Thyroid gland (tissue), 4 donors: Measurements from ENCODE around the gene CFAP53. TPM values are rescaled to one million over a fixed set of nuclear protein-coding genes. Genes with fewer than 3 reads are reported as not detected.

Experiments
- DNase-seq, 2 donors: peaks; one replicate each; pipeline ENCODE4 v3.0.0-alpha.2; 2019
- H3K27ac ChIP-seq, 3 donors: fragments of 200-600 bp; sonication (generic); 1 replicate in 2 of 3; 2 replicates in 1 of 3; pipeline ENCODE4 v1.5.1; 2016 to 2019; ENCODE audit warnings: mild to moderate bottlenecking in 1 of 3, moderate library complexity in 1 of 3
- H3K27me3 ChIP-seq: fragments of 200-600 bp; sonication (generic); one replicate; pipeline ENCODE4 v1.5.1; 2019
- H3K36me3 ChIP-seq, 2 donors: fragments of 200-600 bp; sonication (generic); one replicate each; pipeline ENCODE4 v1.5.1; 2016 to 2019
- H3K4me1 ChIP-seq, 2 donors: fragments of 200-600 bp; sonication (generic); one replicate each; pipeline ENCODE4 v1.5.1; 2017 to 2019
- H3K4me3 ChIP-seq, 3 donors: fragments of 200-600 bp; sonication (generic); replicated peaks in 1 of 3; 1 replicate in 2 of 3; 2 replicates in 1 of 3; pipeline ENCODE4 v1.5.1; 2016; ENCODE audit warnings: mild to moderate bottlenecking in 1 of 3
- H3K9me3 ChIP-seq: fragments of 200-600 bp; sonication (generic); one replicate; pipeline ENCODE4 v1.5.1; 2017
- CTCF ChIP-seq, 6 experiments: fragments of 200-600 bp in 3 of 6; fragments of 450-650 bp in 3 of 6; sonication (generic) in 3 of 6; IDR thresholded peaks; one replicate each; pipeline ENCODE4 v1.5.1; 2016 to 2019; ENCODE audit warnings: antibody characterized with exemption in 6 of 6, mild to moderate bottlenecking in 2 of 6, inconsistent platforms in 1 of 6, moderate library complexity in 1 of 6
- POLR2A ChIP-seq, 2 donors: fragments of 450-650 bp; IDR thresholded peaks; one replicate each; pipeline ENCODE4 v1.6.1; 2017; ENCODE audit warnings: antibody characterized with exemption in 2 of 2, mild to moderate bottlenecking in 2 of 2, moderate library complexity in 1 of 2
- WGBS, 2 donors: methylation state at CpG; one replicate each; pipeline ENCODE4 v1.1.5; 2017; 5-methylcytosine and 5-hydroxymethylcytosine counted together
- intact Hi-C: fragments of 100-400 bp; cut with DNase I; formaldehyde crosslinking; loops from one replicate; pipeline ENCODE4 v1.15.1; 2023
- total RNA-seq, 4 donors: library from RNA; depleted of rRNA; stranded (reverse); fragments of >200 nt; gene quantifications; one replicate each; pipeline ENCODE4 v1.2.3, GENCODE V29; 2016

CFAP53 gene
- total RNA-seq, 4 donors from 2014 or later = 1.2 to 2.7 (median 1.5) TPM; not detected in 1

- no peak overlapping the region for H3K27ac ChIP-seq
- DNase-seq = no peak
- 94 to 95% methylated on average over 27 to 29 of the region's 29 CpGs for WGBS, 2 donors
- H3K4me1 ChIP-seq = peaks cover 17% of the 10 kb centered on the region in 2 donors
- no peaks in the 10 kb centered on the region for H3K27me3 ChIP-seq
- TF ChIP-seq POLR2A (IDR thresholded peaks at IDR 0.05) (no peak), CTCF (IDR thresholded peaks at IDR 0.05) (no peak)
- intact Hi-C loops = loop anchor here (10.0 kb wide), 1 partner anchor 71 kb away; no protein-coding TSS in a partner anchor
- H3K9me3 ChIP-seq = no peaks in the 10 kb centered on the region
- H3K4me3 ChIP-seq = no peak overlapping the region
- peaks cover 10 to 12% of the 10 kb centered on the region in 2 donors for H3K36me3 ChIP-seq
Measured at GRCh38 chr18:50283469-50284209, 17.3 kb upstream of the CFAP53 start.

DNA sequence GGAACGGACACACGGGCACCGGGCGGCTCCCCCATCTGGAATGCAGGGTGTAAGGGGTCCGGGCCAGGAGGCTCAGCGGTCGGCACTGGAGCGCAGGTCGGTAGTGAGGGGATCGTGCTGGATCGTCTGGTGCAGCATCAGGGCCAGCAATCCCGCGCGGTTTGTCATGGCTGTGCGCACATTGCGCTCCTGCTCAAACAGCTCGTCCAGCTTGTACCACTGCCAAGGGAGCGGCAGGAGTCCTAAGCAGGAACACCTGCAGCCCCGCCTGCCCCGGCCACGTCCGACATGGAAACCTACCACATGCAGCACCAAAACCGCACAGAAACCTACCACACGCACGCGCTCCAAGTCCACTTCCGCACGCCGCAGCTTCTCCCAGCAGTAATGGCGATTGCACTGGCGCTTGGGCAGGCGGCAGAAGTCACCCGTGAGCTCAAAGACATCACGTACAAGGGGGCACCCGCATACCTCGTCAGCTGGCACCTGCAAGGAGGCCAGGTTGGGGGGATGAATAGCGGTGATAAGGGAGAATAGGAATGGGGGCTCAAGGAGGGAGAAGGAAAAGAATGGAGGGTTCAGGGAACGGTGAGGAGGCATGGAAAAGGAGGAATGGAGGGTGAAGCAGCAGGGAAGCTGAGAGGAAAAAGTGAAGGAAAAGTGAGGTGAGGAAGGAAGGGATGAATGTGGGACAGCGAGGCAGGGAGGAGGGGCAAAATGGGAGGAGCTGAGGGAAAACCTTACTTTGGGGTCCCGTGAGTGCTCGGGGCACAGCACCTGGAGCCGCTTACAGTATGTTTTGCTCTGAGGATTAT is 16.4 kb upstream of the CFAP53 start:
- 96% methylated on average over 41 to 42 of the region's 42 CpGs for WGBS, 2 donors
- no peaks in the 10 kb centered on the region for H3K9me3 ChIP-seq
- H3K4me3 ChIP-seq = no peak overlapping the region
- TF ChIP-seq CTCF (IDR thresholded peaks at IDR 0.05) (no peak), POLR2A (IDR thresholded peaks at IDR 0.05) (no peak)
- intact Hi-C loops = loop anchor here (10.0 kb wide), 1 partner anchor 72 kb away; no protein-coding TSS in a partner anchor
- no peaks in the 10 kb centered on the region for H3K27me3 ChIP-seq
- H3K36me3 ChIP-seq = peaks cover 10 to 12% of the 10 kb centered on the region in 2 donors
- no peak overlapping the region for H3K27ac ChIP-seq
- DNase-seq = no peak
- H3K4me1 ChIP-seq = peaks cover 17% of the 10 kb centered on the region in 2 donors

DNA sequence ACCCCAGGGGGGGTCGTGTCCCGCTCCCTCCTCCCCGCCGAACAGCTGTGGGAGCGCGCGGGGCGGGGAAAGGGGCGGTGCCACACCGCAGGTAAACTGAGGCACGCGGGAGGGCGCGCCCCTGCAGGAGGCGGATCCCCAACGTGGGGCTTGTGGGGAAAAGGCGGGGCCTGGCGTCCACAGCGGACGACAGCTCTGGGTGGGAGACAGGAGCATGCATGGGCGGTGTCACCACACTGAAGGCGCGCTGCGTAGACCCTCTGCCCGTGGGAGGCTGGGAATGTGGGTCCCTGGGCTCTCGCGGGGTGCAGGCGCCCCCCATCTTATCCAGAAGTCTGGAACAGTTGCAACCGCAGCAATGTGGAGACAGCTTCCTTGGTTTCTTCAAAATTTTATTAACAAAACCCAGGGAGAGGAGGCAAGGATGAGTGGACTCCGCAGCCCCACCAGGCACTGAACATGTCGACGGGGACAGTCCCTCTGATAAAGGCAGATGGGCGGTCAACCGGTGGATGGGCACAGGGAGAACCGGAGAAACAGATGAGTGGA is 15.8 kb upstream of the CFAP53 start:
- no peaks in the 10 kb centered on the region for H3K9me3 ChIP-seq
- no peak for TF ChIP-seq POLR2A (IDR thresholded peaks at IDR 0.05)
- no peak for TF ChIP-seq CTCF (IDR thresholded peaks at IDR 0.05)
- peak overlapping the region; percentile 21 to 85 (median 47) for H3K4me3 ChIP-seq
- H3K27ac ChIP-seq = peak overlapping the region; percentile 92 to 94 (median 94)
- no peak for DNase-seq
- H3K27me3 ChIP-seq = no peaks in the 10 kb centered on the region
- H3K4me1 ChIP-seq = peaks cover 17% of the 10 kb centered on the region in 2 donors
- H3K36me3 ChIP-seq = peaks cover 11 to 14% of the 10 kb centered on the region in 2 donors
- intact Hi-C loops = loop anchor here (10.0 kb wide), 1 partner anchor 73 kb away; no protein-coding TSS in a partner anchor
- WGBS, 2 donors = 63 to 81% methylated on average over 7 to 11 of the region's 35 CpGs

- no peaks in the 10 kb centered on the region for H3K27me3 ChIP-seq
- H3K27ac ChIP-seq = peak within 1 kb of the TSS; percentile 92 to 94 (median 94)
- intact Hi-C loops = loop anchor here (10.0 kb wide), 1 partner anchor 73 kb away; no protein-coding TSS in a partner anchor
- H3K36me3 ChIP-seq = peaks cover 17 to 20% of the 10 kb centered on the region in 2 donors
- H3K9me3 ChIP-seq = no peaks in the 10 kb centered on the region
- WGBS, 2 donors = 0 to 1% methylated on average over 23 to 45 of the region's 63 CpGs
- peak; percentile 52 to 87 for TF ChIP-seq POLR2A (IDR thresholded peaks at IDR 0.05)
- peak in 3 of 6 experiments; percentile 12 to 29 (median 19) for TF ChIP-seq CTCF (IDR thresholded peaks at IDR 0.05)
- H3K4me3 ChIP-seq = peak within 1 kb of the TSS; percentile 62 to 85 (median 65)
- DNase-seq = peak; percentile 98 to 99
- peaks cover 17% of the 10 kb centered on the region in 2 donors for H3K4me1 ChIP-seq
Measured at GRCh38 chr18:50281295-50281971, 15.1 kb upstream of the CFAP53 start, which contains the start of gene MBD1. TSS of gene MBD1 (minus strand) at chr18:50281523. CDS start at chr18:50279992, 1,531 bp downstream.
